K562 (cell line): ENCODE measurements around the gene IMMP2L. TPM values are rescaled to one million over a fixed set of nuclear protein-coding genes. Genes with fewer than 3 reads are reported as not detected.

Experiments used
- ATAC-seq: fragments of 200-7000 bp; cut with Tn5 transposase; 3 replicates; pipeline ENCODE4 v1.9.1; 2020; ENCODE audit warnings: moderate library complexity
- BruUV-seq: library from RNA; stranded (reverse); fragments of 400-500 nt; replicated peaks from 2 replicates; lab custom pipeline; 2021; lab: Mats Ljungman, UMichigan
- CTCF ChIA-PET: fragments of 300-600 bp; formaldehyde crosslinking; extraction: SDS; loops from one replicate; lab custom pipeline; 2021; ENCODE audit warnings: low intra/inter-chr PET ratio; lab: Yijun Ruan, JAX
- POLR2A ChIA-PET: fragments of 300-600, 350-650 bp; sonication (Branson Sonifier 250); formaldehyde crosslinking; extraction: SDS; loops from one replicate; lab custom pipeline; 2021; ENCODE audit warnings: antibody characterized with exemption, inconsistent platforms; lab: Yijun Ruan, JAX
- DNase-seq, 4 experiments: peaks; one replicate each; pipeline versions ENCODE4 v3.0.0 to v3.0.0-alpha.2; 2011 to 2018; ENCODE audit warnings: low spot score in 3 of 4, mixed read lengths in 3 of 4; ENCODE audit errors: extremely low read depth in 1 of 4
- FAIRE-seq: peaks from 2 replicates; lab custom pipeline; 2011; peaks lifted over from hg19 to GRCh38; lab: Jason Lieb, UNC
- H2AFZ ChIP-seq: 2 replicates; pipeline ENCODE4 v1.6.0; 2011; ENCODE audit warnings: low read depth, low read length, control low read depth, inconsistent platforms
- H3K27ac ChIP-seq: fragments of 200-600 bp; 3 replicates; pipeline ENCODE4 v1.8.0; 2011; ENCODE audit warnings: low read depth, mild to moderate bottlenecking, control low read depth, inconsistent platforms, low read length, moderate library complexity, mixed read lengths; ENCODE audit errors: extremely low read depth
- H3K27me3 ChIP-seq, 2 experiments: fragments of 300-600 bp in 1 of 2; 2 replicates in 1 of 2; 3 replicates in 1 of 2; pipeline versions ENCODE4 v1.6.0 to v1.8.0; 2011; ENCODE audit warnings: inconsistent platforms in 2 of 2, low read length in 2 of 2, mild to moderate bottlenecking in 1 of 2, mixed read lengths in 1 of 2, moderate library complexity in 1 of 2; ENCODE audit not compliant: control insufficient read depth in 2 of 2, insufficient read depth in 2 of 2
- H3K36me3 ChIP-seq: fragments of 300-600 bp; 3 replicates; pipeline ENCODE4 v1.8.0; 2011; ENCODE audit warnings: mild to moderate bottlenecking, low read length, inconsistent platforms; ENCODE audit not compliant: control insufficient read depth, insufficient read depth
- H3K4me1 ChIP-seq, 2 experiments: fragments of 200-600 bp in 1 of 2; replicated peaks in 1 of 2; 2 replicates in 1 of 2; 3 replicates in 1 of 2; pipeline versions ENCODE4 v1.5.1 to v1.8.0; 2011; ENCODE audit warnings: inconsistent platforms in 2 of 2, low read length in 2 of 2, mild to moderate bottlenecking in 1 of 2, mixed read lengths in 1 of 2, moderate library complexity in 1 of 2; ENCODE audit not compliant: control insufficient read depth in 2 of 2, insufficient read depth in 2 of 2
- H3K4me2 ChIP-seq: 2 replicates; pipeline ENCODE4 v1.6.1; 2011; ENCODE audit warnings: low read length, control low read depth, inconsistent platforms, mixed read lengths; ENCODE audit not compliant: insufficient read depth
- H3K4me3 ChIP-seq: fragments of 200-600 bp; sonication (generic), shearing (Covaris generic); 2 replicates; pipeline ENCODE4 v1.5.1; 2016; ENCODE audit warnings: control low read depth, inconsistent platforms
- H3K79me2 ChIP-seq: fragments of 200-600 bp; 3 replicates; pipeline ENCODE4 v1.8.0; 2011; ENCODE audit warnings: low read length, inconsistent platforms; ENCODE audit not compliant: control insufficient read depth, insufficient read depth
- H3K9ac ChIP-seq, 2 experiments: 2 replicates each; pipeline versions ENCODE4 v1.6.0 to v1.6.1; 2011; ENCODE audit warnings: low read depth in 2 of 2, low read length in 2 of 2, control low read depth in 1 of 2, inconsistent platforms in 1 of 2, mild to moderate bottlenecking in 1 of 2, mixed read lengths in 1 of 2; ENCODE audit not compliant: insufficient read depth in 1 of 2
- H3K9me1 ChIP-seq: one replicate; pipeline ENCODE4 v1.6.0; 2011; ENCODE audit warnings: inconsistent platforms, mild to moderate bottlenecking, low read length, moderate library complexity; ENCODE audit not compliant: control insufficient read depth, insufficient read depth
- H3K9me3 ChIP-seq: replicated peaks from 2 replicates; pipeline ENCODE4 v1.5.1; 2011; ENCODE audit warnings: low read depth, low read length, inconsistent platforms; ENCODE audit not compliant: control insufficient read depth, insufficient read depth
- H4K20me1 ChIP-seq: replicated peaks from 2 replicates; pipeline ENCODE4 v1.6.1; 2011; ENCODE audit warnings: low read length, inconsistent platforms, mixed read lengths; ENCODE audit not compliant: control insufficient read depth, insufficient read depth
- KLF16 ChIP-seq: IDR thresholded peaks from 2 replicates; pipeline ENCODE4 v1.6.1; 2016; ENCODE audit warnings: antibody characterized with exemption
- in situ Hi-C: fragments of 300-500 bp; cut with MboI; formaldehyde crosslinking; loops from 4 replicates; pipeline ENCODE4 v1.15.0; 2018; ENCODE audit warnings: inconsistent platforms, mixed read lengths
- intact Hi-C: fragments of 100-400 bp; cut with micrococcal nuclease; formaldehyde crosslinking; loops from 2 replicates; pipeline ENCODE4 v1.14.2; 2022
- polyA plus RNA-seq, 8 experiments: library from polyadenylated mRNA; depleted of rRNA in 4 of 8; stranded (reverse) in 5 of 8; unstranded in 3 of 8; fragments of >200 nt; fragmentation: Nextera tagmentation in 2 of 8; fragmentation: Illumina TruSeq in 1 of 8; extraction: Ambion mirVana in 2 of 8; extraction: Trizol in 1 of 8; gene quantifications; 2 replicates each; pipeline versions ENCODE4 v1.2.1 to v1.2.3, GENCODE V29; 2011 to 2014; ENCODE audit warnings: inconsistent platforms in 1 of 8, missing spikeins in 1 of 8
- total RNA-seq, 7 experiments: library from RNA; depleted of rRNA in 6 of 7; stranded (reverse); fragments of >200 nt in 6 of 7; fragmentation: Illumina TruSeq in 2 of 7; extraction: Trizol in 2 of 7; gene quantifications; 2 replicates each; pipeline versions ENCODE4 v1.2.1 to v1.2.3, GENCODE V29; 2011 to 2021; ENCODE audit warnings: low replicate concordance in 1 of 7
- TF ChIP-seq, protein P1 (sequence below): fragments of 150-350 bp; conservative IDR thresholded peaks from 2 replicates; pipeline ENCODE4 v1.6.1; 2014; ENCODE audit warnings: low read length

Gene IMMP2L
- total and polyA plus RNA-seq, 9 of the 15 experiments (the other 6 are each of a cell fraction or from before 2014, with no cell fraction given) = 29.7 to 116 (median 53.0) TPM

DNA sequence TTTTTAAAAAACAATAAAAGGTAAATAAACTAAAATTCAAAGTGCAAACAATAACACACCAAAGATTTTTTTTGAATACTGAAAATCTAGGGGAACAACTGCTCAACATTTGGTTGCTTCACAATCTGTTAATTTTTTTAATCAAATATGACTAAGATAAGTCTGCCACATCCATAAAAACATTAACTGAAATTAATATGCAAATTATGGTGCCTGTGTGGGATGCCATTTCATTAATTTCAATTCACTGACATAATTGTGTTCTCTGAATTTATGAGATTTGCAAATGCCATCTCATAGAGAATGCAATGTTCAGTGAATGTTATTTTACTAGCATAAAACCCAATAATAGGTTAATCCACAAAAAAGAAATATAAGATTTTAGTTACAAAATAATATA, 237.5 kb downstream of the IMMP2L start:
- TF ChIP-seq, protein P1, sequence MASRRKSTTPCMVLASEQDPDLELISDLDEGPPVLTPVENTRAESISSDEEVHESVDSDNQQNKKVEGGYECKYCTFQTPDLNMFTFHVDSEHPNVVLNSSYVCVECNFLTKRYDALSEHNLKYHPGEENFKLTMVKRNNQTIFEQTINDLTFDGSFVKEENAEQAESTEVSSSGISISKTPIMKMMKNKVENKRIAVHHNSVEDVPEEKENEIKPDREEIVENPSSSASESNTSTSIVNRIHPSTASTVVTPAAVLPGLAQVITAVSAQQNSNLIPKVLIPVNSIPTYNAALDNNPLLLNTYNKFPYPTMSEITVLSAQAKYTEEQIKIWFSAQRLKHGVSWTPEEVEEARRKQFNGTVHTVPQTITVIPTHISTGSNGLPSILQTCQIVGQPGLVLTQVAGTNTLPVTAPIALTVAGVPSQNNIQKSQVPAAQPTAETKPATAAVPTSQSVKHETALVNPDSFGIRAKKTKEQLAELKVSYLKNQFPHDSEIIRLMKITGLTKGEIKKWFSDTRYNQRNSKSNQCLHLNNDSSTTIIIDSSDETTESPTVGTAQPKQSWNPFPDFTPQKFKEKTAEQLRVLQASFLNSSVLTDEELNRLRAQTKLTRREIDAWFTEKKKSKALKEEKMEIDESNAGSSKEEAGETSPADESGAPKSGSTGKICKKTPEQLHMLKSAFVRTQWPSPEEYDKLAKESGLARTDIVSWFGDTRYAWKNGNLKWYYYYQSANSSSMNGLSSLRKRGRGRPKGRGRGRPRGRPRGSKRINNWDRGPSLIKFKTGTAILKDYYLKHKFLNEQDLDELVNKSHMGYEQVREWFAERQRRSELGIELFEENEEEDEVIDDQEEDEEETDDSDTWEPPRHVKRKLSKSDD = no peak
- TF ChIP-seq KLF16 = 0 out of 2 replicates have a peak, but pooled peaks have one; percentile 5
- POLR2A ChIA-PET = interaction anchor here (0.6 kb wide), 1 partner anchor 56 kb away, joined by 3 read pairs; no protein-coding TSS in a partner anchor
- no peak overlapping the region for H3K4me2 ChIP-seq
- FAIRE-seq = no peak
- H3K9me3 ChIP-seq = no peaks in the 10 kb centered on the region
- CTCF ChIA-PET = no interaction called here
- no peak overlapping the region for H3K4me3 ChIP-seq
- H3K9me1 ChIP-seq = no peaks in the 10 kb centered on the region
- peaks cover 0 to 4% of the 10 kb centered on the region in 2 experiments; a peak in 3 of 5 replicates for H3K4me1 ChIP-seq
- no peak for DNase-seq
- no peaks in the 10 kb centered on the region for H3K36me3 ChIP-seq
- in situ Hi-C loops = no loop called here
- H3K79me2 ChIP-seq = peaks cover 74% of the 10 kb centered on the region
- H2AFZ ChIP-seq = no peak overlapping the region
- no peaks in the 10 kb centered on the region for H4K20me1 ChIP-seq
- no peak overlapping the region for H3K9ac ChIP-seq
- no peak for ATAC-seq
- intact Hi-C loops = no loop called here
- H3K27ac ChIP-seq = no peak overlapping the region
- no TSS peak for BruUV-seq
- H3K27me3 ChIP-seq = no peaks in the 10 kb centered on the region

DNA sequence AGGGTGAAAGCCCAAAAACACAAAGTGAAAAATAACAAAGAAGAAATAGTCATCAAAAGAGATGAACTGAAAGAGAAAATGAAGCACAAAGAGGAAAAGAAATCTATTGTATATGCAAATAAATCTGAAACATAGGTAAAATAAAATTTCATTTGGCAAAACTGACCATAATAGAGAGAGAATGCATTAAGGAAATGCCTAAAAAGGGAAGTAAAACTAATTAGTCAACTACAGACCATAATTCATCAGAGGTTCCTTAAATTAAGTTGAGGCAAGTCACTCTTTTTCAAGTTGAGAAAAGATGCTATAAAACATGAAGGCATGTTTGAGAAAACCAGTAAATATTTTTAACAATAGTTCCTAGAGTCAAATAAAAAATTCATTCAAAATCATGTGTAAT, 238.1 kb downstream of the IMMP2L start:
- intact Hi-C loops (no loop called here), in situ Hi-C loops (no loop called here)
- Histone ChIP-seq H4K20me1 (no peaks in the 10 kb centered on the region), H3K79me2 (peaks cover 74% of the 10 kb centered on the region), H3K27me3 (no peaks in the 10 kb centered on the region), H3K9me3 (no peaks in the 10 kb centered on the region), H3K9ac (no peak overlapping the region), H2AFZ (no peak overlapping the region), H3K4me3 (no peak overlapping the region), H3K4me2 (no peak overlapping the region), H3K9me1 (no peaks in the 10 kb centered on the region), H3K27ac (no peak overlapping the region), H3K36me3 (no peaks in the 10 kb centered on the region), H3K4me1 (peaks cover 0 to 2% of the 10 kb centered on the region in 2 experiments; a peak in 3 of 5 replicates)
- BruUV-seq = no TSS peak
- FAIRE-seq = no peak
- POLR2A ChIA-PET = no interaction called here
- CTCF ChIA-PET = interaction anchor here (0.6 kb wide), 1 partner anchor 234 kb away, joined by 5 read pairs; the partner anchor contains the start of gene LRRN3
- ATAC-seq = no peak
- no peak for DNase-seq
